Measurements from ENCODE around the gene SMG6. TPM values are rescaled to one million over a fixed set of nuclear protein-coding genes. Genes with fewer than 3 reads are reported as not detected.
"Not testable (repeated sequence)": the region's sequence is repeated elsewhere in the genome, so short reads cannot be mapped to it uniquely, and the experiment has no call there.

Gene SMG6
- polyA plus RNA-seq, 2 donors, result 14.0 to 16.7 TPM

GRCh38 chr17:2336852-2337543 lies 33.4 kb upstream of the SMG6 start, which contains the start of gene SGSM2:
Gene SGSM2 (plus strand): TSS chr17:2337501. CDS start chr17:2337689, 188 bp downstream.
- peak within 1 kb of the TSS; percentile 87 to 91 for H3K27ac ChIP-seq (ENCODE audit: low read depth in 2 of 2, low read length in 1 of 2)
- peak within 1 kb of the TSS; percentile 72 to 85 for H3K4me3 ChIP-seq (ENCODE audit: low read depth in 1 of 2, low read length in 2 of 2)
- H3K9me3 ChIP-seq (ENCODE audit: control insufficient read depth in 2 of 2, insufficient read depth in 1 of 2, low read depth in 1 of 2, low read length in 1 of 2), result no peaks in the 10 kb centered on the region
- no peaks in the 10 kb centered on the region for H3K27me3 ChIP-seq (ENCODE audit: control insufficient read depth in 1 of 2, insufficient read depth in 2 of 2, low read length in 2 of 2)
- 0% methylated on average over 73 to 77 of the region's 77 CpGs for WGBS, 2 donors
- H3K36me3 ChIP-seq (ENCODE audit: control insufficient read depth in 2 of 2, insufficient read depth in 2 of 2, low read length in 1 of 2), result peaks cover 6 to 7% of the 10 kb centered on the region in 2 donors
- peaks cover 3 to 6% of the 10 kb centered on the region in 2 donors for H3K4me1 ChIP-seq (ENCODE audit: control insufficient read depth in 2 of 2, insufficient read depth in 2 of 2, low read length in 1 of 2)

- no peaks in the 10 kb centered on the region for H3K9me3 ChIP-seq (ENCODE audit: control insufficient read depth in 2 of 2, insufficient read depth in 1 of 2, low read depth in 1 of 2, low read length in 1 of 2)
- H3K27me3 ChIP-seq (ENCODE audit: control insufficient read depth in 1 of 2, insufficient read depth in 2 of 2, low read length in 2 of 2), result no peaks in the 10 kb centered on the region
- peaks cover 3 to 6% of the 10 kb centered on the region in 2 donors for H3K4me1 ChIP-seq (ENCODE audit: control insufficient read depth in 2 of 2, insufficient read depth in 2 of 2, low read length in 1 of 2)
- H3K27ac ChIP-seq (ENCODE audit: low read depth in 2 of 2, low read length in 1 of 2), result peak within 1 kb of the TSS; percentile 87 to 91
- peak within 1 kb of the TSS; percentile 72 to 85 for H3K4me3 ChIP-seq (ENCODE audit: low read depth in 1 of 2, low read length in 2 of 2)
- 0% methylated on average over 42 to 48 of the region's 48 CpGs for WGBS, 2 donors
- H3K36me3 ChIP-seq (ENCODE audit: control insufficient read depth in 2 of 2, insufficient read depth in 2 of 2, low read length in 1 of 2), result peaks cover 6 to 10% of the 10 kb centered on the region in 2 donors
Measured at GRCh38 chr17:2336215-2336851, 32.7 kb upstream of the SMG6 start, which contains the start of gene TSR1. Gene TSR1 (minus strand): TSS chr17:2336457. CDS start chr17:2336427, 30 bp downstream.

- no peaks in the 10 kb centered on the region for H3K27me3 ChIP-seq (ENCODE audit: control insufficient read depth in 1 of 2, insufficient read depth in 2 of 2, low read length in 2 of 2)
- no peak overlapping the region for H3K27ac ChIP-seq (ENCODE audit: low read depth in 2 of 2, low read length in 1 of 2)
- H3K4me3 ChIP-seq (ENCODE audit: low read depth in 1 of 2, low read length in 2 of 2), result peak overlapping the region; percentile 72 to 85
- H3K4me1 ChIP-seq (ENCODE audit: control insufficient read depth in 2 of 2, insufficient read depth in 2 of 2, low read length in 1 of 2), result peaks cover 3 to 6% of the 10 kb centered on the region in 2 donors
- peaks cover 6 to 13% of the 10 kb centered on the region in 2 donors for H3K36me3 ChIP-seq (ENCODE audit: control insufficient read depth in 2 of 2, insufficient read depth in 2 of 2, low read length in 1 of 2)
- no peaks in the 10 kb centered on the region for H3K9me3 ChIP-seq (ENCODE audit: control insufficient read depth in 2 of 2, insufficient read depth in 1 of 2, low read depth in 1 of 2, low read length in 1 of 2)
- 2% methylated on average over 17 of the region's 17 CpGs for WGBS, 2 donors
Measured at GRCh38 chr17:2335726-2336214, 32.2 kb upstream of the SMG6 start.

DNA sequence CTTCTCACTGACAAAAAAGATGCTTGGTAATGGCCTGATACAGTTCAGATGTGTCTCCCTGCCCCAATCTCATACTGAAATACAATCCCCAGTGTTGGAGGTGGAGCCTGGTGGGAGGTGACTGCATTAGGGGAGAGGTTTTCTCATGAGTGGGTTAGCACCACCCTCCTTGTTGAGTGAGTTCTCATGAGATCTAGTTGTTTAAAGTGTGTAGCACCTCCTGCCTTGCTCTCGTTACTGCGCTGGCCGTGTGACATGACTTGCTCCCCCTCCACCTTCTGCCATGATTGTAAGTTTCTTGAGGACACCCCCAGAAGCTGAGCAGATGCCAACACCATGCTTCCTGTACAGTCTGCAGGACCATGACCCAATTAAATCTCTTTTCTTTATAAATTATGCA lies 27.7 kb upstream of the SMG6 start:
- H3K4me1 ChIP-seq (ENCODE audit: control insufficient read depth in 2 of 2, insufficient read depth in 2 of 2, low read length in 1 of 2), result peaks cover 3% of the 10 kb centered on the region in 2 donors
- no peak overlapping the region for H3K4me3 ChIP-seq (ENCODE audit: low read depth in 1 of 2, low read length in 2 of 2)
- no peaks in the 10 kb centered on the region for H3K9me3 ChIP-seq (ENCODE audit: control insufficient read depth in 2 of 2, insufficient read depth in 1 of 2, low read depth in 1 of 2, low read length in 1 of 2)
- H3K36me3 ChIP-seq (ENCODE audit: control insufficient read depth in 2 of 2, insufficient read depth in 2 of 2, low read length in 1 of 2), result peaks cover 11 to 20% of the 10 kb centered on the region in 2 donors
- no peak overlapping the region for H3K27ac ChIP-seq (ENCODE audit: low read depth in 2 of 2, low read length in 1 of 2)
- 60 to 85% methylated on average over 3 of the region's 3 CpGs for WGBS, 2 donors
- no peaks in the 10 kb centered on the region for H3K27me3 ChIP-seq (ENCODE audit: control insufficient read depth in 1 of 2, insufficient read depth in 2 of 2, low read length in 2 of 2)

GRCh38 chr17:2323629-2324314 lies 20.2 kb upstream of the SMG6 start:
- H3K4me1 ChIP-seq (ENCODE audit: control insufficient read depth in 2 of 2, insufficient read depth in 2 of 2, low read length in 1 of 2), result no peaks in the 10 kb centered on the region
- H3K36me3 ChIP-seq (ENCODE audit: control insufficient read depth in 2 of 2, insufficient read depth in 2 of 2, low read length in 1 of 2), result peaks cover 8 to 22% of the 10 kb centered on the region in 2 donors
- H3K27ac ChIP-seq (ENCODE audit: low read depth in 2 of 2, low read length in 1 of 2), result no peak overlapping the region
- no peak overlapping the region for H3K4me3 ChIP-seq (ENCODE audit: low read depth in 1 of 2, low read length in 2 of 2)
- 81 to 89% methylated on average over 2 of the region's 2 CpGs for WGBS, 2 donors
- no peaks in the 10 kb centered on the region for H3K27me3 ChIP-seq (ENCODE audit: control insufficient read depth in 1 of 2, insufficient read depth in 2 of 2, low read length in 2 of 2)
- H3K9me3 ChIP-seq (ENCODE audit: control insufficient read depth in 2 of 2, insufficient read depth in 1 of 2, low read depth in 1 of 2, low read length in 1 of 2), result no peaks in the 10 kb centered on the region

DNA sequence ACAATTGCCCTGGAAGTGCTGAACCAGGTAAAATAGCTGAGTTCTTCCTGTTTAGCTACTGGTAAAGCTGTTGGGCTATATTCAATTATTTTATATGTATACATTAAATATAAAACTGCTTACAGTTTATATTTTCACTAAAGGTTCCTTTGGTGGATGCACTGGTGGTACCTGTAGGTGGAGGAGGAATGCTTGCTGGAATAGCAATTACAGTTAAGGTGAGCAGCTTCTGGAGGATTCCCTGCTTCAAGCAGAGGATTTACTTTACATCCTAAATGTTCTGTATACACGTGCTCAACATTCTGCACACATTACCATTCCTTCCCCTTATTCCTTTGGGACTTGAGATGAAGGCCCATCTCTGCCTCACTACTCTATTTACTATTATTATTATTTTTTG lies 17.8 kb upstream of the SMG6 start:
- Histone ChIP-seq H3K9me3 (ENCODE audit: control insufficient read depth in 2 of 2, insufficient read depth in 1 of 2, low read depth in 1 of 2, low read length in 1 of 2) (no peaks in the 10 kb centered on the region), H3K27ac (ENCODE audit: low read depth in 2 of 2, low read length in 1 of 2) (no peak overlapping the region), H3K36me3 (ENCODE audit: control insufficient read depth in 2 of 2, insufficient read depth in 2 of 2, low read length in 1 of 2) (peaks cover 8 to 21% of the 10 kb centered on the region in 2 donors), H3K4me1 (ENCODE audit: control insufficient read depth in 2 of 2, insufficient read depth in 2 of 2, low read length in 1 of 2) (no peaks in the 10 kb centered on the region), H3K27me3 (ENCODE audit: control insufficient read depth in 1 of 2, insufficient read depth in 2 of 2, low read length in 2 of 2) (no peaks in the 10 kb centered on the region), H3K4me3 (ENCODE audit: low read depth in 1 of 2, low read length in 2 of 2) (no peak overlapping the region)
- 61 to 73% methylated on average over 1 of the region's 1 CpG for WGBS, 2 donors

- Histone ChIP-seq H3K4me1 (ENCODE audit: control insufficient read depth in 2 of 2, insufficient read depth in 2 of 2, low read length in 1 of 2) (no peaks in the 10 kb centered on the region), H3K27me3 (ENCODE audit: control insufficient read depth in 1 of 2, insufficient read depth in 2 of 2, low read length in 2 of 2) (no peaks in the 10 kb centered on the region), H3K9me3 (ENCODE audit: control insufficient read depth in 2 of 2, insufficient read depth in 1 of 2, low read depth in 1 of 2, low read length in 1 of 2) (no peaks in the 10 kb centered on the region), H3K36me3 (ENCODE audit: control insufficient read depth in 2 of 2, insufficient read depth in 2 of 2, low read length in 1 of 2) (peaks cover 0 to 12% of the 10 kb centered on the region in 2 donors), H3K4me3 (ENCODE audit: low read depth in 1 of 2, low read length in 2 of 2) (no peak overlapping the region), H3K27ac (ENCODE audit: low read depth in 2 of 2, low read length in 1 of 2) (no peak overlapping the region)
Measured at GRCh38 chr17:2319051-2319450, 15.5 kb upstream of the SMG6 start.

DNA sequence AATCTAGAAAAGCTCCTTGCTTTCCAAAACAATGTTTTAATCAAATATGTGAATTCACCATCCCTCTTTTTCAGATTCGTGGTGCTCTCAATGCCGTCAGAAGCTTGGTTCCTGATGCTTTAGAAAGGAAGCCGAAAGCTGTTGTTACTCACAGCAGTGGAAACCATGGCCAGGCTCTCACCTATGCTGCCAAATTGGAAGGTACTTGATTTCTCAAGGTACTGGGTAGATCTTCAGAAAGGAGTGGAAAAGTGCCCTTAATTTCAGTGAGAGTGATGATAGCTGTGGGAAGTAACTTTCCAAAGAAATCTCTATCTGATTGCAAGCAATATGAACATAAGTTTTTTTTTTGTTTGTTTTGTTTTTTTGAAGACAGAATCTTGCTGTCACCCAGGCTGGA lies 14.2 kb upstream of the SMG6 start:
- Histone ChIP-seq H3K27ac (ENCODE audit: low read depth in 2 of 2, low read length in 1 of 2) (no peak overlapping the region), H3K4me3 (ENCODE audit: low read depth in 1 of 2, low read length in 2 of 2) (no peak overlapping the region), H3K9me3 (ENCODE audit: control insufficient read depth in 2 of 2, insufficient read depth in 1 of 2, low read depth in 1 of 2, low read length in 1 of 2) (no peaks in the 10 kb centered on the region), H3K4me1 (ENCODE audit: control insufficient read depth in 2 of 2, insufficient read depth in 2 of 2, low read length in 1 of 2) (no peaks in the 10 kb centered on the region), H3K27me3 (ENCODE audit: control insufficient read depth in 1 of 2, insufficient read depth in 2 of 2, low read length in 2 of 2) (no peaks in the 10 kb centered on the region), H3K36me3 (ENCODE audit: control insufficient read depth in 2 of 2, insufficient read depth in 2 of 2, low read length in 1 of 2) (peaks cover 0 to 2% of the 10 kb centered on the region in 2 donors)
- WGBS, 2 donors, result 88 to 90% methylated on average over 3 of the region's 3 CpGs

- H3K9me3 ChIP-seq (ENCODE audit: control insufficient read depth in 2 of 2, insufficient read depth in 1 of 2, low read depth in 1 of 2, low read length in 1 of 2); H3K4me3 ChIP-seq (ENCODE audit: low read depth in 1 of 2, low read length in 2 of 2); H3K36me3 ChIP-seq (ENCODE audit: control insufficient read depth in 2 of 2, insufficient read depth in 2 of 2, low read length in 1 of 2); H3K27me3 ChIP-seq (ENCODE audit: control insufficient read depth in 1 of 2, insufficient read depth in 2 of 2, low read length in 2 of 2); H3K4me1 ChIP-seq (ENCODE audit: control insufficient read depth in 2 of 2, insufficient read depth in 2 of 2, low read length in 1 of 2): not testable (repeated sequence)
- 59 to 77% methylated on average over 7 of the region's 7 CpGs for WGBS, 2 donors
- peak overlapping the region in 1 of 2 donors; percentile 3 for H3K27ac ChIP-seq (ENCODE audit: low read depth in 2 of 2, low read length in 1 of 2)
Measured at GRCh38 chr17:2316916-2317205, 13.3 kb upstream of the SMG6 start.
